Hepatocyte (in vitro differentiated cells): ENCODE data around the gene UBE2Q2. TPM values are rescaled to one million over a fixed set of nuclear protein-coding genes. Genes with fewer than 3 reads are reported as not detected.

Experiments
- DNase-seq: peaks from one replicate; pipeline ENCODE4 v3.0.0-alpha.2; 2016; ENCODE audit warnings: low spot score
- H2AFZ ChIP-seq: fragments of 200-600 bp; sonication (generic); 2 replicates; pipeline ENCODE4 v1.6.0; 2016; ENCODE audit warnings: antibody characterized with exemption, mild to moderate bottlenecking
- H3K27ac ChIP-seq: fragments of 200-600 bp; sonication (generic); 2 replicates; pipeline ENCODE4 v1.5.1; 2016; ENCODE audit warnings: mild to moderate bottlenecking
- H3K27me3 ChIP-seq: fragments of 200-600 bp; sonication (generic); 2 replicates; pipeline ENCODE4 v1.6.1; 2016
- H3K36me3 ChIP-seq: fragments of 200-600 bp; sonication (generic); replicated peaks from 2 replicates; pipeline ENCODE4 v1.5.1; 2016; ENCODE audit warnings: low read depth; ENCODE audit not compliant: insufficient read depth
- H3K4me1 ChIP-seq: fragments of 200-600 bp; sonication (generic); 2 replicates; pipeline ENCODE4 v1.5.1; 2016; ENCODE audit warnings: mild to moderate bottlenecking, moderate library complexity; ENCODE audit not compliant: insufficient read depth
- H3K4me2 ChIP-seq: fragments of 200-600 bp; sonication (generic); 2 replicates; pipeline ENCODE4 v1.6.0; 2016
- H3K4me3 ChIP-seq: fragments of 200-600 bp; sonication (generic); 2 replicates; pipeline ENCODE4 v1.5.1; 2016; ENCODE audit warnings: mild to moderate bottlenecking
- H3K79me2 ChIP-seq: fragments of 200-600 bp; sonication (generic); 2 replicates; pipeline ENCODE4 v1.6.0; 2017; ENCODE audit warnings: mild to moderate bottlenecking
- H3K9me2 ChIP-seq: fragments of 200-600 bp; sonication (generic); replicated peaks from 2 replicates; pipeline ENCODE4 v1.6.0; 2017; ENCODE audit warnings: mild to moderate bottlenecking; ENCODE audit not compliant: insufficient read depth
- H3K9me3 ChIP-seq: fragments of 200-600 bp; sonication (generic); 2 replicates; pipeline ENCODE4 v1.5.1; 2016; ENCODE audit warnings: low read depth, mild to moderate bottlenecking
- H4K20me1 ChIP-seq: fragments of 200-600 bp; sonication (generic); 2 replicates; pipeline ENCODE4 v1.6.0; 2016; ENCODE audit warnings: mild to moderate bottlenecking; ENCODE audit not compliant: insufficient read depth, poor library complexity, severe bottlenecking
- CTCF ChIP-seq: fragments of 200-600 bp; sonication (generic); IDR thresholded peaks from 2 replicates; pipeline ENCODE4 v1.5.1; 2016; ENCODE audit warnings: antibody characterized with exemption, mild to moderate bottlenecking; ENCODE audit not compliant: poor library complexity
- EZH2 ChIP-seq: fragments of 200-600 bp; sonication (generic); IDR thresholded peaks from 2 replicates; pipeline ENCODE4 v1.6.1; 2016; ENCODE audit warnings: antibody characterized with exemption, mild to moderate bottlenecking, borderline replicate concordance
- EZH2phosphoT487 ChIP-seq: fragments of 200-600 bp; sonication (generic); IDR thresholded peaks from one replicate; pipeline ENCODE4 v1.6.1; 2018; ENCODE audit warnings: antibody characterized with exemption, mild to moderate bottlenecking, low read depth, moderate library complexity; ENCODE audit not compliant: unreplicated experiment, severe bottlenecking
- WGBS: methylation state at CpG from one replicate; pipeline ENCODE4 v1.1.6; 2016; ENCODE audit warnings: low lambda C conversion rate; ENCODE audit errors: missing lambda C conversion rate; 5-methylcytosine and 5-hydroxymethylcytosine counted together
- polyA plus RNA-seq: library from polyadenylated mRNA; unstranded; fragments of >200 nt; fragmentation: Nextera tagmentation; extraction: Ambion mirVana; gene quantifications from 2 replicates; pipeline ENCODE4 v1.2.1, GENCODE V29; 2016
- total RNA-seq: library from RNA; depleted of rRNA; stranded (reverse); fragments of >200 nt; gene quantifications from 2 replicates; pipeline ENCODE4 v1.2.3, GENCODE V29; 2014

UBE2Q2 gene
- total and polyA plus RNA-seq, 2 experiments from 2014 or later = 30.7 to 50.9 TPM

GRCh38 chr15:75872403-75872990 lies 29.2 kb downstream of the UBE2Q2 start:
- no peaks in the 10 kb centered on the region for H3K4me1 ChIP-seq
- no peak for DNase-seq
- no peaks in the 10 kb centered on the region for H4K20me1 ChIP-seq

GRCh38 chr15:75884041-75884440 lies 40.8 kb downstream of the UBE2Q2 start:
- TF ChIP-seq EZH2phosphoT487 = no peak
- TF ChIP-seq CTCF = no peak
- no peak for TF ChIP-seq EZH2
- H3K79me2 ChIP-seq = peaks cover 4% of the 10 kb centered on the region
- no peaks in the 10 kb centered on the region for H3K9me2 ChIP-seq
- no peak overlapping the region for H2AFZ ChIP-seq
- peaks cover 6% of the 10 kb centered on the region for H3K4me1 ChIP-seq
- WGBS = 88% methylated on average over 1 of the region's 1 CpG
- H3K36me3 ChIP-seq = no peaks in the 10 kb centered on the region
- no peak overlapping the region for H3K4me2 ChIP-seq
- no peaks in the 10 kb centered on the region for H4K20me1 ChIP-seq
- H3K4me3 ChIP-seq = no peak overlapping the region
- no peaks in the 10 kb centered on the region for H3K27me3 ChIP-seq
- H3K9me3 ChIP-seq = no peaks in the 10 kb centered on the region
- DNase-seq = no peak
- no peak overlapping the region for H3K27ac ChIP-seq

More at GRCh38 chr15:75872403-75872990, 29.2 kb downstream of the UBE2Q2 start:
- Histone ChIP-seq H3K9me3 (no peaks in the 10 kb centered on the region), H3K27ac (no peak overlapping the region), H3K4me3 (no peak overlapping the region), H3K36me3 (no peaks in the 10 kb centered on the region), H3K9me2 (no peaks in the 10 kb centered on the region), H3K4me2 (no peak overlapping the region), H2AFZ (no peak overlapping the region), H3K79me2 (peaks cover 12% of the 10 kb centered on the region), H3K27me3 (no peaks in the 10 kb centered on the region)
- 86% methylated on average over 4 of the region's 4 CpGs for WGBS
- TF ChIP-seq EZH2phosphoT487 = no peak
- TF ChIP-seq EZH2 = no peak
- no peak for TF ChIP-seq CTCF

GRCh38 chr15:75887178-75887577 lies 43.9 kb downstream of the UBE2Q2 start:
- Histone ChIP-seq H3K4me1 (peaks cover 6% of the 10 kb centered on the region), H4K20me1 (no peaks in the 10 kb centered on the region), H3K36me3 (no peaks in the 10 kb centered on the region), H3K4me3 (no peak overlapping the region), H2AFZ (no peak overlapping the region), H3K4me2 (no peak overlapping the region), H3K27ac (no peak overlapping the region), H3K79me2 (no peaks in the 10 kb centered on the region), H3K9me2 (no peaks in the 10 kb centered on the region), H3K9me3 (no peaks in the 10 kb centered on the region), H3K27me3 (no peaks in the 10 kb centered on the region)
- DNase-seq = peak; percentile 18
- 47% methylated on average over 1 of the region's 1 CpG for WGBS
- TF ChIP-seq EZH2 = no peak
- no peak for TF ChIP-seq EZH2phosphoT487
- no peak for TF ChIP-seq CTCF
